AG04449 (cell line): ENCODE measurements around the gene SLC24A3.

Experiments
- CTCF ChIA-PET: fragments of 350-600 bp; formaldehyde crosslinking; extraction: SDS; loops from one replicate; lab custom pipeline; 2021; ENCODE audit warnings: antibody characterized with exemption; lab: Yijun Ruan, JAX
- POLR2A ChIA-PET: fragments of 400-600, 350-600 bp; formaldehyde crosslinking; extraction: SDS; loops from one replicate; lab custom pipeline; 2020; ENCODE audit warnings: antibody characterized with exemption, inconsistent platforms; lab: Yijun Ruan, JAX
- DNase-seq: peaks from one replicate; pipeline ENCODE4 v3.0.0-alpha.2; 2010; ENCODE audit warnings: low read depth, low spot score
- H3K4me3 ChIP-seq: 2 replicates; pipeline ENCODE4 v1.5.1; 2011; ENCODE audit warnings: low read depth, mild to moderate bottlenecking, control low read depth, low read length
- CTCF ChIP-seq: IDR thresholded peaks from one replicate; pipeline ENCODE4 v1.5.1; 2011; ENCODE audit warnings: mild to moderate bottlenecking, moderate library complexity, low read length, control low read depth, inconsistent platforms; ENCODE audit not compliant: insufficient read depth; ENCODE audit errors: missing control alignments

SLC24A3 gene

GRCh38 chr20:19723813-19724430, 511.5 kb downstream of the SLC24A3 start:
- CTCF ChIA-PET: interaction anchor here (1.4 kb wide), 1 partner anchor 29 kb away, joined by 4 read pairs; no protein-coding TSS in a partner anchor
- no peak overlapping the region for H3K4me3 ChIP-seq
- POLR2A ChIA-PET: no interaction called here
- no peak for TF ChIP-seq CTCF
- DNase-seq: no peak

- no peak for TF ChIP-seq CTCF
- POLR2A ChIA-PET: no interaction called here
- DNase-seq: no peak
- CTCF ChIA-PET: interaction anchor here (1.7 kb wide), 1 partner anchor 11 kb away, joined by 3 read pairs; no protein-coding TSS in a partner anchor
- no peak overlapping the region for H3K4me3 ChIP-seq
These were observed 512.9 kb downstream of the SLC24A3 start for GRCh38 chr20:19725373-19725772.

GRCh38 chr20:19725814-19726525, 513.5 kb downstream of the SLC24A3 start:
- no peak for TF ChIP-seq CTCF
- no peak overlapping the region for H3K4me3 ChIP-seq
- no peak for DNase-seq
- CTCF ChIA-PET: interaction anchor here (1.7 kb wide), 1 partner anchor 11 kb away, joined by 3 read pairs; no protein-coding TSS in a partner anchor
- POLR2A ChIA-PET: no interaction called here

- TF ChIP-seq CTCF: no peak
- ChIA-PET POLR2A (no interaction called here), CTCF (no interaction called here)
- DNase-seq: no peak
- H3K4me3 ChIP-seq: no peak overlapping the region
These were observed 514.9 kb downstream of the SLC24A3 start for GRCh38 chr20:19727251-19727847.

- no peak overlapping the region for H3K4me3 ChIP-seq
- no peak for TF ChIP-seq CTCF
- ChIA-PET POLR2A (no interaction called here), CTCF (no interaction called here)
- no peak for DNase-seq
These were observed 517.2 kb downstream of the SLC24A3 start for GRCh38 chr20:19729672-19730071.

- POLR2A ChIA-PET: no interaction called here
- TF ChIP-seq CTCF: no peak
- CTCF ChIA-PET: no interaction called here
- H3K4me3 ChIP-seq: no peak overlapping the region
- DNase-seq: no peak
These were observed 518.3 kb downstream of the SLC24A3 start for GRCh38 chr20:19730706-19731105.
